DND-41 (cell line): ENCODE results near the gene KRT4.

ENCODE experiments used
- EZH2 ChIP-seq: IDR thresholded peaks from 3 replicates; pipeline ENCODE4 v1.6.1; 2012; ENCODE audit warnings: borderline replicate concordance, low read depth, mild to moderate bottlenecking, moderate library complexity, low read length, inconsistent platforms; ENCODE audit not compliant: severe bottlenecking
- TF ChIP-seq, protein P1 (sequence below): IDR thresholded peaks from 2 replicates; pipeline ENCODE4 v1.5.1; 2012; ENCODE audit warnings: borderline replicate concordance, low read length, moderate library complexity, mild to moderate bottlenecking; ENCODE audit not compliant: poor library complexity, severe bottlenecking; ENCODE audit errors: extremely low read depth

DNA sequence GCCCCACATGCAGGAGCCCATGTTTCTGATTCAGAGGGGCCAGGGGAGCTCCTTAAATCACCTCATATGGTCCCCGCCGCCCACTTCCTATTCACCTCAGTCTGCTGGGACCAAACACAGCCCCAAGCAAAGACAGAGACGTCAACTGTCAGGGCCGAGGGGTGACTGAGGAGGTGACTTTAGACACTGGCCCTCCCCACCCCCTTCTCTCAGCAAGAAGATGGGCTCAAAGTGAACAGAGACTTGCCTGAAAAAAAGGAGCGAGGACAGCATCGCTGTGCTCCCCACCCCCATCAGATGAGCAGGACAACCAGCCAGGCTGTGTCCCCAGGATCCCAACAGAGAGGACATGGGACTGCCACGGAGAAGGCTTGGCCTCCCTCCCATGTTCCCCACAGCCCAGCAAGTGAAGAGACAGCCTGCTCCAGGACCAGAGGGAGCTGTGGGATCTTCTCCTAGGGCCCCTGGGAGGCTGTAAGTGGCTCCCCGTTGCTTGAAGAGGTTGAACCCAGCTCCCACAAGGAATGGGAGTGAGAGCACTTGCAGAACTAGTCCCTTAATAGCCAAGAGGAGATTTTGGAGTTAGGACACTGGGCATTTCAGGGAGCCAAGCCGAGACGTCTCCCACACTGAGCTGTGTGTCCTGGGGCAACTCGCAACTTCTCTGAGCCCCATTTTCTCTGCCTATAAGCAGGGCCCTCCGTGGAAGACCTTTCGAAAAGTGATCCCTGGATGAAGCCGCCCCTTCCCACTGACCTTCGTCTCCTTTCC is 21.5 kb upstream of the KRT4 start:
- TF ChIP-seq, protein P1, sequence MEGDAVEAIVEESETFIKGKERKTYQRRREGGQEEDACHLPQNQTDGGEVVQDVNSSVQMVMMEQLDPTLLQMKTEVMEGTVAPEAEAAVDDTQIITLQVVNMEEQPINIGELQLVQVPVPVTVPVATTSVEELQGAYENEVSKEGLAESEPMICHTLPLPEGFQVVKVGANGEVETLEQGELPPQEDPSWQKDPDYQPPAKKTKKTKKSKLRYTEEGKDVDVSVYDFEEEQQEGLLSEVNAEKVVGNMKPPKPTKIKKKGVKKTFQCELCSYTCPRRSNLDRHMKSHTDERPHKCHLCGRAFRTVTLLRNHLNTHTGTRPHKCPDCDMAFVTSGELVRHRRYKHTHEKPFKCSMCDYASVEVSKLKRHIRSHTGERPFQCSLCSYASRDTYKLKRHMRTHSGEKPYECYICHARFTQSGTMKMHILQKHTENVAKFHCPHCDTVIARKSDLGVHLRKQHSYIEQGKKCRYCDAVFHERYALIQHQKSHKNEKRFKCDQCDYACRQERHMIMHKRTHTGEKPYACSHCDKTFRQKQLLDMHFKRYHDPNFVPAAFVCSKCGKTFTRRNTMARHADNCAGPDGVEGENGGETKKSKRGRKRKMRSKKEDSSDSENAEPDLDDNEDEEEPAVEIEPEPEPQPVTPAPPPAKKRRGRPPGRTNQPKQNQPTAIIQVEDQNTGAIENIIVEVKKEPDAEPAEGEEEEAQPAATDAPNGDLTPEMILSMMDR = no peak
- no peak for TF ChIP-seq EZH2
